H1 (cell line): ENCODE results near the gene GAD2. TPM values are rescaled to one million over a fixed set of nuclear protein-coding genes. Genes with fewer than 3 reads are reported as not detected.

Experiments used
- BRCA1 ChIP-seq: IDR thresholded peaks from 2 replicates; pipeline ENCODE4 v1.6.1; 2012; ENCODE audit warnings: low read depth, low read length, improper control_type of control experiment
- CHD7 ChIP-seq: fragments of 300-600 bp; sonication (generic); IDR thresholded peaks from 2 replicates; pipeline ENCODE4 v1.7.1; 2012; ENCODE audit warnings: low read length, moderate library complexity, mild to moderate bottlenecking, inconsistent platforms; ENCODE audit not compliant: insufficient replicate concordance
- JUN ChIP-seq: IDR thresholded peaks from 2 replicates; pipeline ENCODE4 v1.6.1; 2011; ENCODE audit warnings: low read depth, mild to moderate bottlenecking, improper control_type of control experiment, low read length
- NANOG ChIP-seq: IDR thresholded peaks from 2 replicates; pipeline ENCODE4 v1.6.1; 2011; ENCODE audit warnings: low read length, low read depth, mild to moderate bottlenecking, inconsistent platforms; ENCODE audit not compliant: insufficient read depth, poor library complexity, severe bottlenecking
- NRF1 ChIP-seq: IDR thresholded peaks from 2 replicates; pipeline ENCODE4 v1.6.1; 2011; ENCODE audit warnings: mild to moderate bottlenecking, low read depth, low read length, improper control_type of control experiment
- SAP30 ChIP-seq: fragments of 300-600 bp; sonication (generic); IDR thresholded peaks from 2 replicates; pipeline ENCODE4 v1.7.1; 2012; ENCODE audit warnings: low read length, moderate library complexity, mild to moderate bottlenecking, inconsistent platforms; ENCODE audit not compliant: insufficient read depth, insufficient replicate concordance
- polyA plus RNA-seq, 7 experiments: library from polyadenylated mRNA; depleted of rRNA in 3 of 7; stranded (reverse) in 5 of 7; unstranded in 2 of 7; fragments of >200 nt in 5 of 7; fragments of 200-250 nt in 2 of 7; gene quantifications; 1 replicate in 5 of 7; 2 replicates in 1 of 7; 4 replicates in 1 of 7; pipeline versions ENCODE4 v1.2.1 to v1.2.3, GENCODE V29; 2011 to 2013; ENCODE audit warnings: missing spikeins in 2 of 7, mixed read lengths in 2 of 7
- total RNA-seq: library from RNA; stranded (reverse); fragmentation: NEBNext Ultra II Directional; extraction: Animal tissue kit (Norgen Biotek cat#: 25700); gene quantifications from 2 replicates; pipeline ENCODE4 v1.2.1, GENCODE V29; 2021

Gene GAD2
- total and polyA plus RNA-seq, 2 of the 8 experiments (the other 6 are each of a cell fraction or from before 2014, with no cell fraction given) = 0.30 to 0.47 TPM

GRCh38 chr10:26291721-26292480 is 75.3 kb downstream of the GAD2 start (continued):
- TF ChIP-seq BRCA1 = no peak
- TF ChIP-seq SAP30 = no peak
- TF ChIP-seq NRF1 = no peak
- no peak for TF ChIP-seq CHD7
- no peak for TF ChIP-seq JUN
- no peak for TF ChIP-seq NANOG
